Mucosa of stomach (tissue), 1 donor: ENCODE measurements around the gene BCAT1.
"Not testable (repeated sequence)": the region's sequence is repeated elsewhere in the genome, so short reads cannot be mapped to it uniquely, and the experiment has no call there.

ENCODE experiments used
- H3K27me3 ChIP-seq: one replicate; pipeline ENCODE4 v1.7.0; 2013; ENCODE audit warnings: mild to moderate bottlenecking, low read length; ENCODE audit not compliant: control insufficient read depth, insufficient read depth
- H3K36me3 ChIP-seq: one replicate; pipeline ENCODE4 v1.7.0; 2013; ENCODE audit warnings: low read length; ENCODE audit not compliant: control insufficient read depth, insufficient read depth
- H3K4me1 ChIP-seq: one replicate; pipeline ENCODE4 v1.7.0; 2013; ENCODE audit warnings: mild to moderate bottlenecking, low read length; ENCODE audit not compliant: control insufficient read depth, insufficient read depth
- H3K4me3 ChIP-seq: one replicate; pipeline ENCODE4 v1.7.0; 2013; ENCODE audit warnings: low read length
- H3K9ac ChIP-seq: one replicate; pipeline ENCODE4 v1.7.0; 2013; ENCODE audit warnings: mild to moderate bottlenecking, low read length, moderate library complexity
- H3K9me3 ChIP-seq: one replicate; pipeline ENCODE4 v1.7.0; 2013; ENCODE audit warnings: mild to moderate bottlenecking, low read length, moderate library complexity; ENCODE audit not compliant: control insufficient read depth
- donor health status: Pancreatic carcinoma.

The BCAT1 gene

GRCh38 chr12:24933694-24934407, 15.1 kb downstream of the BCAT1 start:
- no peaks in the 10 kb centered on the region for H3K36me3 ChIP-seq
- no peak overlapping the region for H3K9ac ChIP-seq
- H3K9me3 ChIP-seq: no peaks in the 10 kb centered on the region
- no peaks in the 10 kb centered on the region for H3K4me1 ChIP-seq
- no peaks in the 10 kb centered on the region for H3K27me3 ChIP-seq
- H3K4me3 ChIP-seq: no peak overlapping the region

DNA sequence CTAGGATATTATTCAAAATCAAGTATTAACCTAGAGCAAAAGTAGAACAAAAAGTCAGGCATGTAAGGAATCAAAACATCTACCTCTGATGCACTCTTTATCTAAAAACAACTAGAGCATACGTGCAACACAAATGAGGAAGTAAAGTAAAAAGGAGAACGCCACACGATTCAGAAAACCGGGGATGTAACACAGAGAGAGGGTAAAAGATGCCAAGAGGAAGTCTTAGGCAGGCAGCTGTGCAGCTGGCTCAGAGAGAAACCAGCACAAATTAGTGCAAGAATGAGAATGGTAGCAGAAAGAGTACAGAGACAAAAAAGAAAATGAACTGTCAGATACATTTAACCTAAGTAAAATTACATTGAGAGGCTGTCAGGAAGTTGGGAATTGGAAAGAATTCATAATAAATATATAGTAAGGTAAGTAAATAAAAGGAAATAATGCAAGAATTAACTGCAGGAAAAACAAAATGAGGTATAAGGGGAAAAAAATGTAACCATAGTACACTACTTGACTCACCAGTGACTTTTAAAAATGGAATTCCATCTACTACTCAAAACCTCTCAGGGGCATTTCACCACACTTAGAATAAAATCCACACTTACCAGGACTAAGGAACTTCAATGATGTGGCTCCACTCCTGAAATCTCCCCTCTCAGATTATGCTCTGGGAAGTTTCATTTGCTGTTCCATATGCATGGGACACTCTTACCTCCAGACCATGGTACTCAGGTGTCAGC, 17.1 kb downstream of the BCAT1 start:
- Histone ChIP-seq H3K27me3 (no peaks in the 10 kb centered on the region), H3K9ac (no peak overlapping the region), H3K9me3 (no peaks in the 10 kb centered on the region), H3K4me1 (no peaks in the 10 kb centered on the region), H3K36me3 (no peaks in the 10 kb centered on the region), H3K4me3 (no peak overlapping the region)

GRCh38 chr12:24929953-24930352, 18.9 kb downstream of the BCAT1 start:
- H3K27me3 ChIP-seq: no peaks in the 10 kb centered on the region
- no peaks in the 10 kb centered on the region for H3K4me1 ChIP-seq
- H3K4me3 ChIP-seq: no peak overlapping the region
- H3K9me3 ChIP-seq: no peaks in the 10 kb centered on the region
- no peak overlapping the region for H3K9ac ChIP-seq
- no peaks in the 10 kb centered on the region for H3K36me3 ChIP-seq

GRCh38 chr12:24928533-24929306, 20.2 kb downstream of the BCAT1 start:
- not testable (repeated sequence) for H3K36me3 ChIP-seq, H3K9me3 ChIP-seq, H3K4me1 ChIP-seq, H3K4me3 ChIP-seq, H3K9ac ChIP-seq, H3K27me3 ChIP-seq

DNA sequence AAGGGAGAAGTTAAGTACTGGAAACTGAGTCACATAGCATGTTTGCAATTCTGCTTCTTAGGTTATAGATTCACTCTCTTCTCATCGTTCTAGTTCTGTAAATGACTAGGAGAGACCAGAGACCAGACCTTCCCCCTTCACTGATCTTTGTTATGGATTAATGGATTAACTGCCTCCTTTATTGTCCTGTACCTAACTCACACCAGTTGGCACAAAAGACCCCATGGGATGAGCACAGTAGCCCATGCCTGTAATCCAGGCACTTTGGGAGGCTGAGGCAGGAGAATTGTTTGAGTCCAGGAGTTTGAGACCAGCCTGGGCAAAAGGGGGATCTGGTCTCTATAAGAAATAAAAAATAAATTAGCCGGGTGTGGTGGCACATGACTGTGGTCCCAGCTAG, 20.8 kb downstream of the BCAT1 start:
- no peaks in the 10 kb centered on the region for H3K4me1 ChIP-seq
- no peaks in the 10 kb centered on the region for H3K9me3 ChIP-seq
- no peaks in the 10 kb centered on the region for H3K27me3 ChIP-seq
- no peak overlapping the region for H3K4me3 ChIP-seq
- H3K9ac ChIP-seq: no peak overlapping the region
- H3K36me3 ChIP-seq: no peaks in the 10 kb centered on the region

- H3K4me1 ChIP-seq, H3K9me3 ChIP-seq, H3K4me3 ChIP-seq, H3K27me3 ChIP-seq, H3K36me3 ChIP-seq, H3K9ac ChIP-seq: not testable (repeated sequence)
Observed at GRCh38 chr12:24926080-24926479, 22.8 kb downstream of the BCAT1 start.

DNA sequence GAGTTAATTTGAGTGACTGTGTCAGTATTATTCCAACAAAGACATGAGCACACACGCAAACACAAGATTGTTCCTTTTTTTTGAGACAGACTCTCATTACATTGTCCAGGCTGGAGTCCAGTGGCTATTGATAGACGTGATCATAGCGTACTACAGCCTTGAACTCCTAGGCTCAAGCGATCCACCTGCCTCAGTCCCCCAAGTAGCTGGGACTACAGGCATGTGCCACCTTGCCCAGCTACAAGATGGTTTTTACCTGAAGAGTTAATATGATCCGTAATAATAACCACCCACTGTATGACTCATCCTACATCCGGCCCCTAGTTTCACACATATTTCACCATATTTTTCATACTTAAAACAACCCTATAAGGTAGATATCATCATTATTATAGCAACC, 26.8 kb downstream of the BCAT1 start:
- Histone ChIP-seq H3K9me3 (no peaks in the 10 kb centered on the region), H3K27me3 (no peaks in the 10 kb centered on the region), H3K4me1 (no peaks in the 10 kb centered on the region), H3K9ac (no peak overlapping the region), H3K4me3 (no peak overlapping the region), H3K36me3 (no peaks in the 10 kb centered on the region)

DNA sequence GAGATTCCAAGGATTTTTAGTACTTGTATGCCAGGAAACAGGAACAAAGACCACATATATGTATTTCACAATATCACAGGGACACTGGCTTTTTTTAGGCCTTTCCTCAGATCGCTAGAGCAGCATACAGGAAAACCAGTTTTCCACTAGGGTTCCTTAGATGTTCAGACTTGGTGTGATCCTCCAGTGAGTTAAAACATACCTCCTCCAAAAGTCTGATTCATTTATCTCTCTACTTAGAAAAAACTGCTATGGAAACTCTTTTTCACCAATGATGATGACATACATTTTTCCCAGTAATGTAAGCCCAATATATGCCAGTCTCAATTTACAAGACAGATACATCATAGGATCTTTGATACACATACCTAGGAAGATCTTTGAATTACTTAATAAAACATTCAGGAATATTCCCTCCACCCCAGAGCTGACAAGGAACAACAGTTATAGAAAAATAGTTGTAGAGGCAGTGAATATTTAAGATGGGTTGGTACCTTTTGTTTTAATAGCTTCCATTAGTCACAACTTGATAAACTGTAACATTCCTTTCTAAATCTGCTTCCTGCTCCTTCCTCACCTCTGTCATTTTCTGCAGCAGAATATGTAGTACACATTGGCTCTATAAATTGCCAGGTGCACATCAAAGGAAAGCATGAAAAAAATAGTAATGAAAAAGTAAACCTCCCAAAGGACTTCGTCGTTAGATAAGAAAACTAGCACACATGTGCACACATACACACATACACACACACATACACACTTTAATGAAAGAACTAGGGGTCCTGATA, 27.5 kb downstream of the BCAT1 start:
- Histone ChIP-seq H3K4me3 (no peak overlapping the region), H3K9me3 (no peaks in the 10 kb centered on the region), H3K27me3 (no peaks in the 10 kb centered on the region), H3K36me3 (no peaks in the 10 kb centered on the region), H3K4me1 (no peaks in the 10 kb centered on the region), H3K9ac (no peak overlapping the region)

GRCh38 chr12:24920141-24920540, 28.8 kb downstream of the BCAT1 start:
- Histone ChIP-seq H3K9me3 (no peaks in the 10 kb centered on the region), H3K36me3 (no peaks in the 10 kb centered on the region), H3K9ac (no peak overlapping the region), H3K4me3 (no peak overlapping the region), H3K4me1 (no peaks in the 10 kb centered on the region), H3K27me3 (no peaks in the 10 kb centered on the region)

DNA sequence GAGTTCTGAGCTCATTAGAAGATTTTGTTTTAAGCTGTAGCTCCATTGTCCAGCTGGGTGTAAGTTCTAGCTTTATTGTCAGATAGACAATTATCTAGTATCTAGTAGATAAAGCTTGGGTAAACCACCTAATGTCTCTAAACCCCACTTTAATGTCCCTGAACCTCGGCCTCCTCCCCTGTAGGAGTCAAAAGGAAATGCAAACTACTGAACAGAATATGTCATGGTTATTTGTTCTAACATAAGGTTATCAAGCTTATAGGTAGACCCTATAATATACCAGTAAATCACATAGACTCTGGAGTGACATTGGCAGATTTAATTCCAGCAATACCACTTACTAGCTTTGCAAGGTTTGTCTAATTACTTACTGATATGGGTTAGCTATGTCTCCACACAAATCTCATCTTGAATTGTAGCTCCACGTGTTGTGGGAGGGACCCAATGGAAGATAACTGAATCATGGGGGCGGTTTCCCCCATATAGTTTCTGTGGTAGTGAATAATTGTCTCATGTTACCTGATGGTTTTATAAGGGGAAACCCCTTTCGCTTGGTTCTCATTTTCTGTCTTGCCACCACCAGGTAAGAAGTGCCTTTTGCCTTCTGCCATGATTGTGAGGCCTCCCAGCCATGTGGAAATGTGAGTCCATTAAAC, 29.4 kb downstream of the BCAT1 start:
- H3K9me3 ChIP-seq: no peaks in the 10 kb centered on the region
- no peaks in the 10 kb centered on the region for H3K4me1 ChIP-seq
- no peaks in the 10 kb centered on the region for H3K36me3 ChIP-seq
- no peak overlapping the region for H3K9ac ChIP-seq
- no peak overlapping the region for H3K4me3 ChIP-seq
- H3K27me3 ChIP-seq: no peaks in the 10 kb centered on the region

DNA sequence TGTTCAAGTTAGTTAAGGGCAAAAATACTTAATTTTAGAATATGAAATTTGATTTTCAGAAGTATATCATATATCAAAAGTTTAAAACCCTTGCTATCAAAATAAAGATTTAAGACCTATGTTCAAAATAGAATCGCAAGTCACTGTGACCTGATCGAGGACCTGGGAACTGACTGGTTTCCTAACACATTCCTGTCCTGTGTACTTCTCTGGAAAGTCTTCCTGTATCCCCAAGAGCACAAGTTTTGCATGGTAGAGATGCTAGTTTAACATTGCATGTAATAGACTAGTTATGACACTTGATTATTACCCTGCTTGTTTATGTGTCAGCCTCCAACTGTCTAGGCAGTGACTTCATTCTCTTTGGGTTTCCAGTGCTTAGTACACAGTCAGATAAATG, 30.3 kb downstream of the BCAT1 start:
- H3K9me3 ChIP-seq: no peaks in the 10 kb centered on the region
- H3K4me1 ChIP-seq: no peaks in the 10 kb centered on the region
- no peaks in the 10 kb centered on the region for H3K27me3 ChIP-seq
- H3K36me3 ChIP-seq: no peaks in the 10 kb centered on the region
- H3K4me3 ChIP-seq: no peak overlapping the region
- no peak overlapping the region for H3K9ac ChIP-seq
